Activated gamma-delta T cell treated with Interleukin-2 at 50 U/mL for 16 hours (primary cell): ENCODE measurements around the gene CCDC74B.
"Not testable (repeated sequence)": the region's sequence is repeated elsewhere in the genome, so short reads cannot be mapped to it uniquely, and the experiment has no call there.

ENCODE experiments used
- DNase-seq: peaks from one replicate; pipeline ENCODE4 v3.0.0-alpha.2; 2020

The CCDC74B gene

DNA sequence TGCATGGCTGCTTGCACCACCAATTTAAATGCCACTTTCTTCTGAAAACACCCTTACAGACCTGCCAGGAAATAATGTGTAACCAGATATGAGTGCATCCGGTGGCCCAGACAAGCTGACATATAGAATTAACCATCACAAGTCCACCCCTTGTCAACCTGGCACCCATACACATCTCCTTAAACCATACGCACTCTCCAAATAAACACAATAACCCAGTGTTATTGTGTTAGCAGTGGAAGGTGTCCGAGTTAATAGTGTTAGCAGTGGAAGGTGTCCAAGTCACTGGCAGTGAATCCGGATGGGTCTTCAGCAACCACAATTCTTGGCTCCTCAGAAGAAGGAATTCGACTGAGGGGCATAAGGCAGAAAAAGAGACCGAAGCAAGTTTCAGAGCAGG is 3.6 kb upstream of the CCDC74B start:
- not testable (repeated sequence) for DNase-seq

DNA sequence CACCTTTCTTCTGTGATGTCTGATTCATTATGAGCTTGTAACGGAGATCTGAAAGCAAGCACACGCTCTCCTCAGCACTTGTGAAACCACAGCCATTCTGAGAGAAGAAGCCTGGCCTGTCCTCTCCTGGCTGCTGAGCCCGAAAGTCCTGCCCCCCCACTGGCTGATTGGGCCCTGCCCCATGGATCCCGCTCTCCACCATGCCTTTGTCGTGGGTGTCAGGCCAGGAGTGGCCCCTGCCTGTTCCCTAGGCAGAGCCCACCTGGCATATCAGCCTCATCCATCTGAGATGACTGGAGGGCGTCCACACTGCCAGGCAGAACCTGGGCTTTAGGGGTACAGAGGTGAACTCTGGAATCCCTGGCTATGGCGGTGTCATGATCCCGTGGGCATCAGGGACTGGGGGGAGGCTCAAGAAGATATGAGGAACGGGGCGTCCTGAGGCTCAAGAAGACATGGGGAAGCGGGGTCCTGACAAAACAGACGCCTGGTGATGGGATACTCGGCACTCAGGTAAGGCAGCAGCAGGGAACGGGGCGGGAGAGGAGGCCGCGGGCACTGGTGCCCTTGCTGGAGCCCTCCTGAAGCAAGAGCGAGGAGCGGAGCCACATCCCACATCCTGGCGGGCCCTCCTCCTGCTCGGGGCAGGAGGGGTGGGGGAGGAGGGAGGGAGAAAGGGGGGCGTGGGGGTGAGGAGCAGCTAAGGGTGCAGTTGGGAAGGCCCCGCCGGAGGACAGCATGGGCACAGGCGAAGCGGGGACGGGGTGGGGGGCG is 1.5 kb downstream of the CCDC74B start:
- DNase-seq: not testable (repeated sequence)

DNA sequence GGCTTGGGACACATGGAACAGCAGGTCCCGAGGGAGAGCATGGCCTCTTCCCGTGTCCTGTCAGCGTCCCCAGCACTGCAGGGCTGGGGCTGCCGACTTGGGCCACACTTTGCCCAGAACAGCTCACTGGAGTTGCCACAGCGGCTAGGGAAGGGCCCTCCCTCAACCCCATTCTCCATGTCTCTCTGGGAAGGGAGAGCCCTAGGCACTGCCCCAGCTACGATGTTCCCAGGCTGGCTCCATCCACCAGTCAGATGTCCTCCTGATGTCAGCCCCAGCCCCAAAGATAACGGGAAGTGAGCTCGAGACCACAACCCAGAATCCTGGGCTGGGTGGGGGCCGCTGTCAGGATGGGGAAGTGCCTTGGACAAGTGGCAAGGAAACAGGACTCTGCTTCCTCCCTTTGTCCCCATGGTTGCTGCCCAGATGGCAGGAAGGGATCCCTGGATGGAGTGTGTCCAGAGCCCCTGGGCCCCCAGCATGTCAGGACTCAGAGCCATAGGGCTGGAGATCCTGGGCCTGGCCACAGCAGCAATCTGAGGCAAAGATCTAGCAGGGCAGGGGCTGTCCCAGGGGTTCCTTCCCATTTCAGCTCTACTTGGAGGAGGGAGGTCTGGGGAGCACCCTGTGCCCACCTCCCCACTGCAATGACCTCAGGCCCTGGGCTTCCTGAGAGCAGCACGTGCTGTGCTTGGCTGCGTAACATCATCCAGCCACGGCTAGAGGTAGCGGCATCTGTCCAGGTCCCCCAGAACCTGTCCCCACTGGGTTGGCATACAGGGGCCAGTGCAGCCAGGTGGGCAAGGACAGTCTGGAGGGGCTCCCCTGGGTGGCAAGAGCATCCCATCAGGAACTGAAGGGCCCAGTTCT is 2.3 kb downstream of the CCDC74B start:
- DNase-seq: not testable (repeated sequence)

GRCh38 chr2:130141645-130142370 is 3.1 kb downstream of the CCDC74B start:
- DNase-seq: not testable (repeated sequence)

- not testable (repeated sequence) for DNase-seq
These were observed 3.9 kb downstream of the CCDC74B start for GRCh38 chr2:130141002-130141401.

GRCh38 chr2:130140516-130140915 is 4.4 kb downstream of the CCDC74B start:
- DNase-seq: not testable (repeated sequence)

GRCh38 chr2:130139331-130140280 is 5.3 kb downstream of the CCDC74B start:
- not testable (repeated sequence) for DNase-seq

DNA sequence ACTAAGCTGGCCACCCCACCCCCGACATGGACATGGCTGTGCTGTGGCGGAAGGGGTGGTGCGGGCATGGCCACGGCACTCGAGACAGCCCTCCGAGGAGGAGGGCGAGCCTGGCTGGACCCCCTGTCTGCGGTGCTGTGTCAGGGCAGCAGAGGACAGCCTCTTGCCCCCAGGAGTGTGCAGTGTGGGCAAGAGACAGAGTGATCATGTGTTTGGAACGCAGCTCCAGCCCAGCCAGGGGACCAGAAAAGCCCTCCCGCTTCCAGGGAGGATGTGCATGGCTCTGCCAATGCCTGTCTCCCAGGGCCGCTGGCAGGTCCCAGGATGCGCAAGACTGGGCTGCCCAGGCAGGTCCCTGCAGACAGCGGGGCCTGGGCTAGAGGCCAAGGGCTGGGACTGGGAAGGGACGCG is 6.1 kb downstream of the CCDC74B start:
- DNase-seq: not testable (repeated sequence)

- DNase-seq: not testable (repeated sequence)
These were observed 6.6 kb downstream of the CCDC74B start for GRCh38 chr2:130138326-130138725.

DNA sequence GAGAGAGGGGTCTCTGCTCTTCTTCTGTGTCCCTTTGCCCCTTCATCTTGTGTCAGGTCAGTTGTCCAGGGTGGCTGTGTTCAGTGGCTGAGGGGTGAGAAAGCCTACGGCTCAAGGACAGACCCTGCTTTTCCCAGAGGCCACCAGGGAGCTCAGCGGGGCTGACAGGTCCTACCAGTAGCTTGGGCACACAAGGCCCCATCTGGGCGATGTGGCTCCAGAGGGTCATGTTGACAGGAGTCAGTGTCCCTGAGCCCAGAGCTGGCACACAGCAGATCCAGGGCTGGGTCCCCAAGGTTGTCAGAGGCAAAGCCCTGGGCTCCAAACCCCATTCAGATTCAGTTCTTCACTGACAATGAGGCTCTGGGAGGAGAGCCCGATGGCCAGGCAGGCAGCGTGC is 7.8 kb downstream of the CCDC74B start:
- not testable (repeated sequence) for DNase-seq

- not testable (repeated sequence) for DNase-seq
These were observed 8.4 kb downstream of the CCDC74B start for GRCh38 chr2:130136546-130136945.

GRCh38 chr2:130135692-130136541 is 9.0 kb downstream of the CCDC74B start:
- no peak for DNase-seq

DNA sequence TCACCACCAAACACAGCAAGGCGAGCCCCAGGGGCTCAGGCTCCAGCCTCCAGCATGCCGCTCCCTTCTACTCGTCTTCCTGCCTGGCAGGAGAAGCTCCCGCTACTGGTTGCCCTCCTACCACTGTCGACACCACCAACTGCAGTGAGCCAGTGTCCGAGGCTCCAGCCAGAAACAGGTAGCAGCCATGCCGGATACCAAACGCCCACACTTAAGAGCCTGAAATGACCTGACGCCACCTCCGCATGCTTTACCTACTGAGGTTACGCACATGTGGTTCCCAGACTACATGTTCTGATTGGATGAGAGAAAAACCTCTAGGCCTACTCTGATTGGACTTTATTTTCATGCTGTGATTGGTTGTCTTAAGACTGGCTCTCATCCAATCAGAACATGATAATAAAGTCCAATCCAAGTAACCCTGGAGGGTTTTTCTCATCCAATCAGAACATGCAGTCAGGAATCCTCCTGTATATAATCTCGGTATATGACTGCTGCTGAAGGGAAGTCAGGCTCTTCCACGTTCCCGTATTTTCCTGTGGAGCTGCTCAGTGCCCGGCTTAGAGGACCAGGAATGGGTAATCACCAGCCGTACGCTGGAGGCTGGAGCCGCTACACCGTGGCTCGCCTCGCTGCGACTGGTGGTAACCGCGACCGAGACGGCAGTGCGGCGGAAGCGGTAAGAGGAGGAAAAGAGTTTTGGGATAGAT is 15.6 kb downstream of the CCDC74B start, which contains the start of gene POTEF:
TSS of gene POTEF (minus strand) at position 103 of the 710 bp plus-strand sequence. CDS start 8,707 bp downstream, outside the sequence.
- DNase-seq: not testable (repeated sequence)

DNA sequence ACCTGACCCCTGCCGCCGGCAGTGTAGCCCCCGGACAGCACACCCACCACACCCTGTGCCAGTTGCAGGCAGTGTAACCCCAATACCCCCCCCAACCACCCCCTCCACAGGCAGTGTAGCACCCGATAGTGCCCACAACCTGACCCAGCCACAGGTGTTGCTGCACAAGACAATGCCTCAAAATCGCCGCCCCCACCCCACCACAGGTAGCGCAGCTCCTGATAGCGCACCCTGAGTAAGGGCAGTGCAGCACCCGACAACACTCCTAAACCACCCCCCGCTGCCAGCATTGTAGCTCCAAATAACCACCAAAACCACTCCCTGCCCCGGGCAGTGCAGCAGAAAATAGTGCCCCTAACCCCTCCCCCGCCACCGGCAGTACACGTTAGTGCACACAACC is 16.4 kb downstream of the CCDC74B start:
- not testable (repeated sequence) for DNase-seq

DNA sequence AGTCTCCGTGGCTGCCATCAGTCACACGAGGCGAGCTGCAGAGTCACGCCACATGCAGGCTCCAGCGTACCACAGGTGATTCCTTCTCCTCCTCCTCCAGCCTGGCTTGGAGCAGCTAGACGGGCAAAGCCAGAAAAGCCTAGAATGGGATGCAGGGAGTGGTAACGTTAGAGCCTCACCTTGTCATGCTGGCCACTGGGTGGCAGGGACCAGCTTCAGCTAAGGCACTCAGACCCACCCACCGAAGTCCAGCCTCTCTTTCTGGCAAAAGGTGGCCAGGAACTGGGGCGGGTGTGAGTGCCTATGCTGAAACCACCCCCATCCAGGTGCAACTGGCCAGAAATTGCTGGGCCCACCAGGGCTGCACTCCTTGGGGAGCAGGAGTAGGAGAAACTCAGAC is 17.2 kb downstream of the CCDC74B start:
- not testable (repeated sequence) for DNase-seq

DNA sequence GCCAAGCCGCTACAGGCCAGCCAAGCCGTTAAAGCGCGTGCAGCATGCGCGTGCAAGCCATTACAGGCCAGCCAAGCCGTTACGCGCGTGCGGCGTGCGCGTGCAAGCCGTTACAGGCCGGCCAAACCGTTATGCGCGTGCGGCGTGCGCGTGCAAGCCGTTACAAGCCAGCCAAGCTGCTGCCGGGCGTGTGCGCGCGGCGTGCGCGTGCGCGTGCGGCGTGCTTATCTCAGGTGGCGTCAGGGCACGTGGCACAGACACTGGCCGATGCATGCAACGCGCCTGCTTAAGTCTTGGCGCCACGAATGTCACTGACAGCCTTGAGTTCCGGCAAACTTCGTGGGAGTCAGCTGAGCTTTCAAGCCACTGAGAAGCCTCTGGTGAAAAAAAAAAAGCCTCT is 24.0 kb downstream of the CCDC74B start:
- DNase-seq: not testable (repeated sequence)

DNA sequence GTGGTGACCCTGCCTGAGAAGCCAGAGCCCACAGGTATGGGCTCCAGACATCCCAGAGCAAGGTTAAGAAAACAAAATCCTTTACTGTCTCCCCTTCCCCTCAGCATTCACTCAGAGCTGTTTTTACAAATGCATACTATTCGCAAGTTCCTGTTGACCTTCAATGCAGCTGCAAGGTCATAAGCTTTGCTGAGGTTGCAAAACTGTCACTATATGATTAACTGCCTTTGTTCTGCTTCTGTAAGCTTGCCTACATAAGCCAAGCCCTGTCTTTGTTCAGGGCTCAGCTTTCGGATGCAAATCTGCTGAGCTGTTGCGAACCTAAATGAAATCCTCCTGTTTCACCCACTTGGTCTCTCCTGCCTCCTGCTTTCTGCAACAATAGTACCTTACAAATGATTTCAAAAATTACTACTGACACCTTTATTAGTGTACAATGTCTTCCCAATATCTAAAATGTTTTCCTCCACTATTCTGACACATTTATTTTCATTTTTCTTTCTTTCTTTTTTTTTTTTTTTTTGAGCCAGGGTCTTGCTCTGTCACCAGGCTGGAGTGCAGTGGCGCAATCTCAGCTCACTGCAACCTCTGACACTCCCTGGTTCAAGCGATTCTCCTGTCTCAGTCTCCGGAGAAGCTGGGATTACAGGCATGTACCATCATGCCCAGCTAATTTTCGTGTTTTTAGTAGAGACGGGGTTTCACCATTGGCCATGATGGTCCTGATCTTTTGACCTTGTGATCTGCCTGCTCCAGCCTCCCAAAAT is 42.1 kb downstream of the CCDC74B start:
- not testable (repeated sequence) for DNase-seq
